ENCODE measurements around the gene BPIFB6.

- no peak for TF ChIP-seq POLR2A (IDR thresholded peaks at IDR 0.05; ENCODE audit: low read length)
- no peak for TF ChIP-seq ZFP36 (IDR thresholded peaks at IDR 0.05; ENCODE audit: borderline replicate concordance, partially characterized antibody)
- TF ChIP-seq RCOR1 (IDR thresholded peaks at IDR 0.05; ENCODE audit: low read depth, low read length) = no peak
- no peak for TF ChIP-seq CTCF (IDR thresholded peaks at IDR 0.05)
Measured at GRCh38 chr20:33004141-33004751, 27.2 kb upstream of the BPIFB6 start, which contains the start of gene SUN5.

All from A549 (cell line).